SH-SY5Y (cell line): ENCODE measurements around the gene NRG2.

ENCODE experiments used
- GATA2 ChIP-seq: IDR thresholded peaks from 2 replicates; pipeline ENCODE4 v1.6.1; 2011; ENCODE audit warnings: mild to moderate bottlenecking, low read depth, low read length
- GATA3 ChIP-seq: IDR thresholded peaks from 2 replicates; pipeline ENCODE4 v1.6.1; 2011; ENCODE audit warnings: low read depth, mild to moderate bottlenecking, low read length, moderate library complexity

GRCh38 chr5:140072812-140073211, 29.7 kb upstream of the NRG2 start:
- no peak for TF ChIP-seq GATA2
- no peak for TF ChIP-seq GATA3
